CMK (cell line): ENCODE measurements around the gene AJUBA.
A peak's percentile ranks its signal among the peaks of the same experiment; 100 is the strongest.
"Not testable (repeated sequence)": the region's sequence is repeated elsewhere in the genome, so short reads cannot be mapped to it uniquely, and the experiment has no call there.

Experiments
- DNase-seq: peaks from one replicate; pipeline ENCODE4 v3.0.0-alpha.2; 2010; ENCODE audit warnings: low read depth

AJUBA gene

DNA sequence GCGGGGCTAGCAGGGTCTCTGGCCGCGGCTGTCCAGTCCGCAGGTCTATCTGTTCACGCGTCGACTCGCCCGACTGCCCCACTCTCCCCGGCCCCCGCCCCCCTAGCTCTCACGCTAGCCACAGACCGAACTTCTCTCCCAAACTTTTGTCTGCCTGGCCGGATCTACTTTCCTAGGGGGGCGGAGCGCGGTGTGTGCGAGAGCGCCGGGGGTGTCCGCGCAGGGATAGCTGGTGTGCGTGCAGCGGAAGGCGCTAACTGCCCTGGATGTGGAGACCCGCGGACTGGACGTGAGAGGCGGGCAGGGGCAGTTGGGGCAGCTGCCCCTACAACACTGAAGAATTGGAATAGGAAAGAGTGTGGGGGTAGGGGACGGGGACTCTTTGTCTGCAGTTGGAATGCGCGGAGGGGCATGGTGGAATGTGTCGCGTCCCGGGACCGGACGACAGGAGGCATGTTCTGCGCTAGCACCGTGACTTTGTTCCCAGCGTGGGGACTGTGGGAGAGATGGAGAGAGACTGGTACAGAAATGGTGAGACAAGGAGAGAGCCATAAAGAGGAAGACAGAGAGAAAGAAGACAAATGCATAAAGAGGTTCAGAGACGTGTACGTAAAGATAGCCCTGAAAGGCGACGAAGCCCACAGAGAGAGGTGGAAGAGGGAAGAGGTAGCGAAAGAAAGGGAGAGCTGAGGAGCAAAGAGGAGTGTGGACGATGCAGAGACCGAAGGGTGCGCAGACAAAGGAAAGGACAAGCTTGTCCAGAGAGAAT is at the start of gene AJUBA:
Gene AJUBA, minus strand, starts transcription at position 75 of the 769 bp plus-strand sequence. CDS start 285 bp downstream, outside the sequence.
- DNase-seq: peak; percentile 78

GRCh38 chr14:23030936-23031335 is 48.6 kb upstream of the AJUBA start:
- DNase-seq: no peak

DNA sequence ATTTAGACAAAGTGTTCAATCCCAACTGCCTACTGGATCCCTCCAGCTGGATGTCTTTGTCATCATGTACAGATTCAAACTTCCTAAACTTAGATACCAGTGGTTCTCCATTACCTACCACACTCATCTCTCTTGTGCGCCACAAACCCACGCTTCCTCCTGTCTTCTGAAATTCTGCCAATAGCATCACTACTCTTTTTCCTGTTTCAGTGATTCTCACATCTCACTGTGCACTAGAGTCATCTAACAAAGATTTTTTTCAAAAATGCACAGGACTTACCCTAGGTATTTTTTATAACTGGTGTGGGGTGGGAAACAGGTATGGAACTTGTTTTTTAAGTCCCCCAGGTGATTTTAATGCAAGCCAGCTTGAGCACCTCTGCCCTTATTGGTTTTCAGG is 46.4 kb upstream of the AJUBA start:
- no peak for DNase-seq

DNA sequence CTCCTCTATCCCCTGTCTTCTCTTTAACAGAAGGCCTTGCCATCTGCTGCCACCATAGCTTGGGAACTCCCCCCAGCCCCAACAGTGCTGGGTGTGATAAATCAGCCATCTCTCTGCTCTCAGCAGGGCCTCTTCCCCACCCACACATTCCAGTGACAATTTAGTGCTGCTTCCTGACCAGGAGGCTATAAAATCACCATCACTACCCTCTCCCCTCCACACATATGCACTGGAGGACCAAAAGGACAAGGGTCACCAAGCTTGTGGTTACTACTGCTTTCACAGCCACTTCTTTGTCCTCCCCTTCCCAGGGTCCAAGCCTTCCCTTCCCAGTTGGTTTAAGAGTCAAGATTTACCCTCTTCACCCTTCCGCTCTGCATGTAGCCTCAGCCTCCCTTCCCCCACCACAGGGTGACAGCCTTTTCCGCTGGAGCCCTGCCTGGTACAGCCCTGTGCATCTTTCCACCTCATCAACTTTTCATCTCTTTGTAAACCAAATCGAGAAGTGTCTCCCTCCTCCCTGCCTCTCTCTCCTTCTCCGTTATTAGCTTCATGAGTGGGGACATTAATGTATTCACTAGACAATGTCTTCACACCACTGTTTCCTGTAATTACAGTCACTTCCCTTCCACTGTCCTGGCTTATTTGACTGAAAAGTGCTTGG is 42.9 kb upstream of the AJUBA start:
- no peak for DNase-seq

- no peak for DNase-seq
These were observed 42.3 kb upstream of the AJUBA start for GRCh38 chr14:23024612-23025075.

GRCh38 chr14:23023795-23024152 is 41.4 kb upstream of the AJUBA start:
- no peak for DNase-seq

- no peak for DNase-seq
These were observed 40.9 kb upstream of the AJUBA start for GRCh38 chr14:23023022-23023794.

GRCh38 chr14:23021889-23022442 is 39.6 kb upstream of the AJUBA start:
- no peak for DNase-seq

DNA sequence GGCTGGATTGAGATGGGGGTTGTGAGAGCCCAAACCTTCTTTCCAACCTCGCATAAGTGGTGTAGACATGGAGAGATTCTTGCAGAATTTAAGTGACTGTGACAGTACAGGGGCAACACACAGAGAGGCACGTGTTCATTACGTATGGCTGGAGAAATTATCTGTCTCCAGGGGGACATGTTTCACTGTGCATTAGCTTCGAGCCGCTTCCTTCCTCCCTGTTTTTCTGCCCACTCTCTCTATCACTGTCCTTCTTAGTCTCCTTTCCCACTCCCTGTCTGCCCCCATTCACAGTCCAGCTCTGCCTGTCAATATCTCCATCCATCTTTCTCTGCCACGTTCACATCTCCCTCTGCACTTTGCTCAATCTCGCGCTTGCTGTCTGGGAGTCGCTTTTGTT is 39.1 kb upstream of the AJUBA start:
- DNase-seq: no peak

- DNase-seq: no peak
These were observed 38.1 kb upstream of the AJUBA start for GRCh38 chr14:23020143-23021128.

DNA sequence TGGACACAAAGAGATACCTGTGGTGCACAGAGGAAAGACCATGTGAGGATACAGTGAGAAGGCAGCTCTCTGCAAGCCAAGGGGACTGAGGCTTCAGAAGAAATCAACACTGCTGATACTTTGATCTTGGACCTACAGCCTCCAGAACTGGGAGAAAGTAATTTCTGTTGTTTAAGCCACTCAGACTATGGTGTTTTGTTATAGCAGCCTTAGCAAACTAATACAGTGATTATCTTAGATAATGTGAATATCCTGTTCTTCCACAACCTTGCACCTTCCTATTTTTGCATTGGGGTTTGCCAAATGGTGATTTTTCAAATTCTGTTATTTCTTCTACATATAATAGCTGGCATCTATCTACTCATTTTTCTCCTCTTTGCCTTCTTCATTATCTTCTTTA is 35.8 kb upstream of the AJUBA start:
- DNase-seq: no peak

- DNase-seq: no peak
These were observed 34.7 kb upstream of the AJUBA start for GRCh38 chr14:23017091-23017490.

GRCh38 chr14:23015618-23016017 is 33.3 kb upstream of the AJUBA start:
- DNase-seq: no peak

GRCh38 chr14:23013749-23014054 is 31.4 kb upstream of the AJUBA start:
- not testable (repeated sequence) for DNase-seq

GRCh38 chr14:23013054-23013748 is 30.9 kb upstream of the AJUBA start:
- no peak for DNase-seq

DNA sequence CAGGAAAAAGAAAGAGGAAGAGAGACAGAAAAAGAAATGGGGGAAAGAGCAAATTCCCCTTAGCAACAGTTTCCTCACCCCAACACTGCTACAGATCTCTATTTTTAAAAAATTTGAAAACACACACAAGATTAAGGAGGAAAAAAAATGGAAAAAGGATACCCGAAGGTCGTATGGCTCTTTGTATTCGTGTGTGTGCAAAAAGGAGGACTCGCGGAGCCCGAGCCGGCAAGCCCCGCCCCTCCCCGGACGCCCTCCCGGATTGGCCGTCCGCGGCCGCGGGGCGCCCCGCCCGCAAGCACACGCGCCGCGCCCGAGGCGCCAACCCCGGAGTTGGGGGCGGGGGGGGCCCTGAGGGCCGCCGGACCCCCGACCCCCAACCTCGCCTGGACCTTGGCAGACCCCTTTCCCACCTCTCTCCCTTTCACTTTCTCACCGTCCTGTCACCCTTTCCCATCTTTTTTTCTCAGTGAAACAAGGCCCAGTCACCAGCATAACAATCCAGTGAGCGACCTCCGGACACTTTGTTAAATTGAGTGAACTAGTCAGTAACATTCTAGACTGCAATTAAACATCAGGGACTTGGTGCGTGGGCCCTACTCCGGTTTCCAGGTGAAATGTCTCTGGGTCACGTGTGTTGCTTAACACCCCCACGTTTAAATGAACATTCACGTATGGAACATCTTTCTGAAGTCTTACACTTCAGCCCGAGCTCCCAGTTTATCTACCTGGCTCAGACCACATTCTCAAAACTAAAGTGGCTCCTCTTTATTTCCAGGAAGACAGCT is 27.8 kb upstream of the AJUBA start, which contains the start of gene C14orf93:
Gene C14orf93, minus strand, starts transcription at position 205 of the 788 bp plus-strand sequence. CDS start 11,120 bp downstream, outside the sequence.
- no peak for DNase-seq

- no peak for DNase-seq
These were observed 27.2 kb upstream of the AJUBA start for GRCh38 chr14:23009483-23009938.

DNA sequence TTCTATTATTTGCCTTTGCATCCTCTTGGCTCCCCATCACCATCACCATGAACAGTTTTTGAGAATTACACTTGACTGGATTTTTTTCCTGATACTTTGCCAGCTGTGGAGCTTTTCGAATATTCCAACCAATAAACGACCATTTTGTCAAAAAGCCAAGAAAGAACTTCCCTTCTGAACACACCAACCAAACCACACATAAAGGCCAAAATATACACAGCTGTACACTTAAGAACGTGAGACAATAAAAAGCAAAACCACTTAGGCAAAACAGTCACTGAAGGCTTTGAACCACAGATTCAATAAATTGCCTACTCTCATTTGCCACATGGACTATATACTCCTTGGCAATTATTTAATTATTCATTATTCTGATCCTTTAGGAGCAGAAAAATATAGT is 26.5 kb upstream of the AJUBA start:
- DNase-seq: no peak

- peak; percentile 86 for DNase-seq
These were observed 24.4 kb upstream of the AJUBA start for GRCh38 chr14:23006544-23007419.
